WTC11 (cell line): ENCODE measurements around the gene PI4KB. TPM values are rescaled to one million over a fixed set of nuclear protein-coding genes. Genes with fewer than 3 reads are reported as not detected.

Source experiments
- ATAC-seq: fragments of 200-7000 bp; cut with Tn5 transposase; 2 replicates; pipeline ENCODE4 v1.10.0; 2021; ENCODE audit warnings: mild to moderate bottlenecking, moderate library complexity
- CTCF ChIA-PET: fragments of 300-600 bp; sonication (Branson Sonifier 250); formaldehyde crosslinking; loops from one replicate; lab custom pipeline; 2021; ENCODE audit warnings: antibody characterized with exemption; lab: Charles Lee
- POLR2A ChIA-PET: fragments of 350-600 bp; sonication (Branson Sonifier 250); formaldehyde crosslinking; loops from one replicate; lab custom pipeline; 2021; ENCODE audit warnings: antibody characterized with exemption; lab: Charles Lee
- DNase-seq: peaks from one replicate; pipeline ENCODE4 v3.0.0; 2021; ENCODE audit warnings: low spot score
- H3K27ac Mint-ChIP-seq: 2 replicates; pipeline ENCODE4 v1.8.0; 2021; ENCODE audit warnings: mixed read lengths
- H3K27me3 Mint-ChIP-seq: 2 replicates; pipeline ENCODE4 v1.8.0; 2021; ENCODE audit warnings: low read depth, mild to moderate bottlenecking, moderate library complexity, mixed read lengths
- H3K36me3 Mint-ChIP-seq: 2 replicates; pipeline ENCODE4 v1.8.0; 2021; ENCODE audit warnings: mixed read lengths
- H3K4me1 Mint-ChIP-seq: 2 replicates; pipeline ENCODE4 v1.8.0; 2022; ENCODE audit warnings: mixed read lengths
- H3K4me3 Mint-ChIP-seq: 2 replicates; pipeline ENCODE4 v1.8.0; 2021; ENCODE audit warnings: mild to moderate bottlenecking, moderate library complexity, mixed read lengths
- H3K9me3 Mint-ChIP-seq: 2 replicates; pipeline ENCODE4 v1.8.0; 2021; ENCODE audit warnings: mixed read lengths
- ESRRA ChIP-seq: sonication (generic); formaldehyde crosslinking; IDR thresholded peaks from 2 replicates; pipeline ENCODE4 v1.8.1; 2022; ENCODE audit warnings: mild to moderate bottlenecking, missing genetic modification reagents, borderline replicate concordance
- GRHL2 ChIP-seq: fragments of 250-450 bp; sonication (Bioruptor Pico); IDR thresholded peaks from 2 replicates; pipeline ENCODE4 v1.8.0; 2022; ENCODE audit warnings: mild to moderate bottlenecking, moderate library complexity; ENCODE audit not compliant: insufficient replicate concordance, severe bottlenecking
- HMGA2 ChIP-seq: fragments of 250-450 bp; sonication (Bioruptor Pico); IDR thresholded peaks from 2 replicates; pipeline ENCODE4 v1.4.0; 2021; ENCODE audit warnings: mild to moderate bottlenecking, moderate library complexity
- JAZF1 ChIP-seq: fragments of 250-450 bp; sonication (Bioruptor Pico); IDR thresholded peaks from 2 replicates; pipeline ENCODE4 v1.9.0; 2021; ENCODE audit warnings: moderate library complexity, mild to moderate bottlenecking, inconsistent platforms
- JUN ChIP-seq: sonication (generic); formaldehyde crosslinking; IDR thresholded peaks from 2 replicates; pipeline ENCODE4 v1.8.0; 2023; ENCODE audit warnings: mild to moderate bottlenecking, missing genetic modification reagents
- NFYB ChIP-seq: sonication (generic); formaldehyde crosslinking; conservative IDR thresholded peaks from 2 replicates; pipeline ENCODE4 v1.8.0; 2022; ENCODE audit warnings: low read depth, missing genetic modification reagents
- NR2C2 ChIP-seq: sonication (generic); formaldehyde crosslinking; IDR thresholded peaks from 2 replicates; pipeline ENCODE4 v1.8.0; 2022; ENCODE audit warnings: mild to moderate bottlenecking, missing genetic modification reagents
- SP1 ChIP-seq: sonication (generic); formaldehyde crosslinking; conservative IDR thresholded peaks from 2 replicates; pipeline ENCODE4 v1.8.1; 2022; ENCODE audit warnings: missing genetic modification reagents
- TCF7 ChIP-seq: sonication (generic); formaldehyde crosslinking; IDR thresholded peaks from 2 replicates; pipeline ENCODE4 v1.8.0; 2022; ENCODE audit warnings: mild to moderate bottlenecking, low read depth, missing genetic modification reagents, moderate library complexity
- ZNF317 ChIP-seq: sonication (generic); formaldehyde crosslinking; IDR thresholded peaks from 2 replicates; pipeline ENCODE4 v1.8.1; 2023; ENCODE audit warnings: low read depth, mild to moderate bottlenecking, moderate library complexity, missing genetic modification reagents, borderline replicate concordance
- ZNF423 ChIP-seq: fragments of 250-450 bp; sonication (Bioruptor Pico); IDR thresholded peaks from 2 replicates; pipeline ENCODE4 v2.1.2; 2022; ENCODE audit warnings: mild to moderate bottlenecking, moderate library complexity
- ZNF671 ChIP-seq: fragments of 250-450 bp; sonication (Bioruptor Pico); IDR thresholded peaks from 2 replicates; pipeline ENCODE4 v1.8.0; 2021; ENCODE audit warnings: mild to moderate bottlenecking
- total RNA-seq: library from RNA; stranded (reverse); gene quantifications from 3 replicates; pipeline ENCODE4 v1.2.3, GENCODE V29; 2021
- TF ChIP-seq, protein P1 (sequence below): sonication (generic); formaldehyde crosslinking; IDR thresholded peaks from 2 replicates; pipeline ENCODE4 v1.8.1; 2022; ENCODE audit warnings: mild to moderate bottlenecking, moderate library complexity, missing genetic modification reagents
- TF ChIP-seq, protein P2 (sequence below): fragments of 250-450 bp; sonication (Bioruptor Pico); conservative IDR thresholded peaks from 2 replicates; pipeline ENCODE4 v1.9.0; 2021; ENCODE audit warnings: mild to moderate bottlenecking
- TF ChIP-seq, protein P3 (sequence below): sonication (generic); formaldehyde crosslinking; IDR thresholded peaks from 2 replicates; pipeline ENCODE4 v1.8.0; 2023; ENCODE audit warnings: mild to moderate bottlenecking, missing genetic modification reagents
- TF ChIP-seq, protein P4 (sequence below): sonication (generic); formaldehyde crosslinking; IDR thresholded peaks from 2 replicates; pipeline ENCODE4 v1.8.1; 2022; ENCODE audit warnings: low read depth, mild to moderate bottlenecking, moderate library complexity, missing genetic modification reagents, borderline replicate concordance
- TF ChIP-seq, protein P5 (sequence below): fragments of 250-450 bp; sonication (Bioruptor Pico); IDR thresholded peaks from 2 replicates; pipeline ENCODE4 v1.9.0; 2021; ENCODE audit warnings: moderate library complexity, mild to moderate bottlenecking, inconsistent platforms, borderline replicate concordance
- TF ChIP-seq, protein P6 (sequence below): fragments of 250-450 bp; sonication (Bioruptor Pico); IDR thresholded peaks from 2 replicates; pipeline ENCODE4 v1.8.0; 2021; ENCODE audit warnings: mild to moderate bottlenecking
- TF ChIP-seq, protein P7 (sequence below): sonication (generic); formaldehyde crosslinking; IDR thresholded peaks from 2 replicates; pipeline ENCODE4 v1.8.0; 2022; ENCODE audit warnings: missing genetic modification reagents

Gene PI4KB
- total RNA-seq, 1 experiment from 2014 or later, result 33.6 TPM

DNA sequence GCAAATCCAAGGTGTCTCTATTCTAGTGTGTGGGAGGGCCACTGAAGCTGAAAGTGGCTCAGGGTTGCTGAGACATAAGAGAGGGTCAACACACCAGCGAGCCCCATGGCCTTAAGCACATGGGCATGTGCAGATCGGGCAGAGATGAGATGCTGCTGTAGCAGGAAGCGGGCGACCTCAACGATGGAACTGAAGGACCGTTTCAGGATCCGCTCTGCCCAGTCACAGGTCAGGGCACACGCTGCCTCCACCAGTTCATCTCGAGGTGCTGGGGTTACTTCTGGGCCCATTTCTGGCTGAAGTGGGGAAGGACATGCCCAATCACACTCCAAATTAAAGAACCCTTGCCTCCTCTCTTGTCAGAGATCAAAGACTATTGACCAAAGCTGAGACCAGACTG lies 16.4 kb upstream of the PI4KB start:
- ChIA-PET CTCF (interaction anchor here (0.6 kb wide), 1 partner anchor 11 kb away, joined by 4 read pairs; no protein-coding TSS in a partner anchor), POLR2A (no interaction called here)
- TF ChIP-seq JUN (no peak), ZNF317 (CRISPR knock-in tag) (no peak), GRHL2 (CRISPR knock-in tag) (no peak), SP1 (CRISPR knock-in tag) (no peak), ZNF671 (CRISPR knock-in tag) (no peak), NR2C2 (CRISPR knock-in tag) (no peak), JAZF1 (CRISPR knock-in tag) (no peak), ZNF423 (CRISPR knock-in tag) (no peak), ESRRA (CRISPR knock-in tag) (no peak), HMGA2 (no peak), TCF7 (CRISPR knock-in tag) (no peak), NFYB (CRISPR knock-in tag) (no peak)
- TF ChIP-seq, protein P1, sequence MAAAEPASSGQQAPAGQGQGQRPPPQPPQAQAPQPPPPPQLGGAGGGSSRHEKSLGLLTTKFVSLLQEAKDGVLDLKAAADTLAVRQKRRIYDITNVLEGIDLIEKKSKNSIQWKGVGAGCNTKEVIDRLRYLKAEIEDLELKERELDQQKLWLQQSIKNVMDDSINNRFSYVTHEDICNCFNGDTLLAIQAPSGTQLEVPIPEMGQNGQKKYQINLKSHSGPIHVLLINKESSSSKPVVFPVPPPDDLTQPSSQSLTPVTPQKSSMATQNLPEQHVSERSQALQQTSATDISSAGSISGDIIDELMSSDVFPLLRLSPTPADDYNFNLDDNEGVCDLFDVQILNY, result no peak
- TF ChIP-seq, protein P2, sequence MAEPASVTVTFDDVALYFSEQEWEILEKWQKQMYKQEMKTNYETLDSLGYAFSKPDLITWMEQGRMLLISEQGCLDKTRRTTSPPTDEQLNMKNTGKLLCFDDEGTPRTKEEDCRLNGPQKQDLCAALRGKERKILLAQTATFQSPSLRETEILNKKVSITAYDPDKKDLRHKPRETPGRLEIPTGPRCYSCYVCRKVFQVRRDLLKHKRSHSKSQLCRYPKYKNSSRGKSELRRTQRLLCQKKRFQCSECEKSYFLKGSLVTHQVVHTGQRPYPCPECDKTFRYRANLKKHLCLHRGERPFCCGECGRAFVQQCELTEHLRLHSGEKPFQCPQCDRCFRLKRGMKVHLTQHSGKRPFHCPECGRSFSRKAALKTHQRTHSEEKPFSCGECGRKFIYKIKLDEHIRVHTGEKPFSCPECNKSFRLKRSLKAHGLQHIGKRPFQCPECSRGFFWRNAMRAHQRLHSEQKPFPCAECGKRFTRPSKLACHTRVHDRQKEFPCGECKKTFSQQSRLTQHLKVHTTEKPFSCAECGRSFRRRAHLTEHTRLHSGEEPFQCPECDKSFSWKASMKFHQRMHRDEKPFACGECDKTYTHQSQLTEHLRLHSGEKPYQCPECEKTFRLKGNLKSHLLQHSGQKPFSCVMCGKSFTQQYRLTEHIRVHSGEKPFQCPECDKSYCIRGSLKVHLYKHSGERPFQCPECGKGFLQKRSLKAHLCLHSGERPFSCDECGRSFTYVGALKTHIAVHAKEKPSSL (CRISPR knock-in tag), result no peak
- TF ChIP-seq, protein P3, sequence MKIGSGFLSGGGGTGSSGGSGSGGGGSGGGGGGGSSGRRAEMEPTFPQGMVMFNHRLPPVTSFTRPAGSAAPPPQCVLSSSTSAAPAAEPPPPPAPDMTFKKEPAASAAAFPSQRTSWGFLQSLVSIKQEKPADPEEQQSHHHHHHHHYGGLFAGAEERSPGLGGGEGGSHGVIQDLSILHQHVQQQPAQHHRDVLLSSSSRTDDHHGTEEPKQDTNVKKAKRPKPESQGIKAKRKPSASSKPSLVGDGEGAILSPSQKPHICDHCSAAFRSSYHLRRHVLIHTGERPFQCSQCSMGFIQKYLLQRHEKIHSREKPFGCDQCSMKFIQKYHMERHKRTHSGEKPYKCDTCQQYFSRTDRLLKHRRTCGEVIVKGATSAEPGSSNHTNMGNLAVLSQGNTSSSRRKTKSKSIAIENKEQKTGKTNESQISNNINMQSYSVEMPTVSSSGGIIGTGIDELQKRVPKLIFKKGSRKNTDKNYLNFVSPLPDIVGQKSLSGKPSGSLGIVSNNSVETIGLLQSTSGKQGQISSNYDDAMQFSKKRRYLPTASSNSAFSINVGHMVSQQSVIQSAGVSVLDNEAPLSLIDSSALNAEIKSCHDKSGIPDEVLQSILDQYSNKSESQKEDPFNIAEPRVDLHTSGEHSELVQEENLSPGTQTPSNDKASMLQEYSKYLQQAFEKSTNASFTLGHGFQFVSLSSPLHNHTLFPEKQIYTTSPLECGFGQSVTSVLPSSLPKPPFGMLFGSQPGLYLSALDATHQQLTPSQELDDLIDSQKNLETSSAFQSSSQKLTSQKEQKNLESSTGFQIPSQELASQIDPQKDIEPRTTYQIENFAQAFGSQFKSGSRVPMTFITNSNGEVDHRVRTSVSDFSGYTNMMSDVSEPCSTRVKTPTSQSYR (CRISPR knock-in tag), result no peak
- TF ChIP-seq, protein P4, sequence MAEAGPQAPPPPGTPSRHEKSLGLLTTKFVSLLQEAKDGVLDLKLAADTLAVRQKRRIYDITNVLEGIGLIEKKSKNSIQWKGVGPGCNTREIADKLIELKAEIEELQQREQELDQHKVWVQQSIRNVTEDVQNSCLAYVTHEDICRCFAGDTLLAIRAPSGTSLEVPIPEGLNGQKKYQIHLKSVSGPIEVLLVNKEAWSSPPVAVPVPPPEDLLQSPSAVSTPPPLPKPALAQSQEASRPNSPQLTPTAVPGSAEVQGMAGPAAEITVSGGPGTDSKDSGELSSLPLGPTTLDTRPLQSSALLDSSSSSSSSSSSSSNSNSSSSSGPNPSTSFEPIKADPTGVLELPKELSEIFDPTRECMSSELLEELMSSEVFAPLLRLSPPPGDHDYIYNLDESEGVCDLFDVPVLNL, result no peak
- TF ChIP-seq, protein P5, sequence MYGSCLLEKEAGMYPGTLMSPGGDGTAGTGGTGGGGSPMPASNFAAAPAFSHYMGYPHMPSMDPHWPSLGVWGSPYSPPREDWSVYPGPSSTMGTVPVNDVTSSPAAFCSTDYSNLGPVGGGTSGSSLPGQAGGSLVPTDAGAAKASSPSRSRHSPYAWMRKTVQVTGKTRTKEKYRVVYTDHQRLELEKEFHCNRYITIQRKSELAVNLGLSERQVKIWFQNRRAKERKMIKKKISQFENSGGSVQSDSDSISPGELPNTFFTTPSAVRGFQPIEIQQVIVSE (CRISPR knock-in tag), result no peak
- TF ChIP-seq, protein P6, sequence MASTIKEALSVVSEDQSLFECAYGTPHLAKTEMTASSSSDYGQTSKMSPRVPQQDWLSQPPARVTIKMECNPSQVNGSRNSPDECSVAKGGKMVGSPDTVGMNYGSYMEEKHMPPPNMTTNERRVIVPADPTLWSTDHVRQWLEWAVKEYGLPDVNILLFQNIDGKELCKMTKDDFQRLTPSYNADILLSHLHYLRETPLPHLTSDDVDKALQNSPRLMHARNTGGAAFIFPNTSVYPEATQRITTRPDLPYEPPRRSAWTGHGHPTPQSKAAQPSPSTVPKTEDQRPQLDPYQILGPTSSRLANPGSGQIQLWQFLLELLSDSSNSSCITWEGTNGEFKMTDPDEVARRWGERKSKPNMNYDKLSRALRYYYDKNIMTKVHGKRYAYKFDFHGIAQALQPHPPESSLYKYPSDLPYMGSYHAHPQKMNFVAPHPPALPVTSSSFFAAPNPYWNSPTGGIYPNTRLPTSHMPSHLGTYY (CRISPR knock-in tag), result no peak
- TF ChIP-seq, protein P7, sequence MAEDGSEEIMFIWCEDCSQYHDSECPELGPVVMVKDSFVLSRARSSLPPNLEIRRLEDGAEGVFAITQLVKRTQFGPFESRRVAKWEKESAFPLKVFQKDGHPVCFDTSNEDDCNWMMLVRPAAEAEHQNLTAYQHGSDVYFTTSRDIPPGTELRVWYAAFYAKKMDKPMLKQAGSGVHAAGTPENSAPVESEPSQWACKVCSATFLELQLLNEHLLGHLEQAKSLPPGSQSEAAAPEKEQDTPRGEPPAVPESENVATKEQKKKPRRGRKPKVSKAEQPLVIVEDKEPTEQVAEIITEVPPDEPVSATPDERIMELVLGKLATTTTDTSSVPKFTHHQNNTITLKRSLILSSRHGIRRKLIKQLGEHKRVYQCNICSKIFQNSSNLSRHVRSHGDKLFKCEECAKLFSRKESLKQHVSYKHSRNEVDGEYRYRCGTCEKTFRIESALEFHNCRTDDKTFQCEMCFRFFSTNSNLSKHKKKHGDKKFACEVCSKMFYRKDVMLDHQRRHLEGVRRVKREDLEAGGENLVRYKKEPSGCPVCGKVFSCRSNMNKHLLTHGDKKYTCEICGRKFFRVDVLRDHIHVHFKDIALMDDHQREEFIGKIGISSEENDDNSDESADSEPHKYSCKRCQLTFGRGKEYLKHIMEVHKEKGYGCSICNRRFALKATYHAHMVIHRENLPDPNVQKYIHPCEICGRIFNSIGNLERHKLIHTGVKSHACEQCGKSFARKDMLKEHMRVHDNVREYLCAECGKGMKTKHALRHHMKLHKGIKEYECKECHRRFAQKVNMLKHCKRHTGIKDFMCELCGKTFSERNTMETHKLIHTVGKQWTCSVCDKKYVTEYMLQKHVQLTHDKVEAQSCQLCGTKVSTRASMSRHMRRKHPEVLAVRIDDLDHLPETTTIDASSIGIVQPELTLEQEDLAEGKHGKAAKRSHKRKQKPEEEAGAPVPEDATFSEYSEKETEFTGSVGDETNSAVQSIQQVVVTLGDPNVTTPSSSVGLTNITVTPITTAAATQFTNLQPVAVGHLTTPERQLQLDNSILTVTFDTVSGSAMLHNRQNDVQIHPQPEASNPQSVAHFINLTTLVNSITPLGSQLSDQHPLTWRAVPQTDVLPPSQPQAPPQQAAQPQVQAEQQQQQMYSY, result no peak
- Mint-ChIP-seq H3K4me3 (no peak overlapping the region), H3K9me3 (no peaks in the 10 kb centered on the region), H3K27me3 (no peaks in the 10 kb centered on the region), H3K4me1 (peaks cover 20% of the 10 kb centered on the region), H3K27ac (no peak overlapping the region), H3K36me3 (peaks cover 33% of the 10 kb centered on the region)
- DNase-seq (no peak), ATAC-seq (no peak)
